Ectodermal cell (in vitro differentiated cells): ENCODE measurements around the gene C2CD5.
A peak's percentile ranks its signal among the peaks of the same experiment; 100 is the strongest.
"Not testable (repeated sequence)": the region's sequence is repeated elsewhere in the genome, so short reads cannot be mapped to it uniquely, and the experiment has no call there.

Experiments
- H3K27ac ChIP-seq: 2 replicates; pipeline ENCODE4 v1.7.0; 2013; ENCODE audit warnings: mild to moderate bottlenecking, low read depth, low read length; ENCODE audit not compliant: insufficient read depth, poor library complexity, severe bottlenecking
- H3K27me3 ChIP-seq: 2 replicates; pipeline ENCODE4 v1.7.0; 2013; ENCODE audit warnings: mild to moderate bottlenecking, low read length; ENCODE audit not compliant: insufficient read depth, control insufficient read depth, poor library complexity, severe bottlenecking
- H3K36me3 ChIP-seq: one replicate; pipeline ENCODE4 v1.7.0; 2013; ENCODE audit warnings: low read length; ENCODE audit not compliant: control insufficient read depth, insufficient read depth
- H3K4me1 ChIP-seq: one replicate; pipeline ENCODE4 v1.7.0; 2013; ENCODE audit warnings: low read length; ENCODE audit not compliant: control insufficient read depth, insufficient read depth
- H3K4me3 ChIP-seq: 2 replicates; pipeline ENCODE4 v1.7.0; 2013; ENCODE audit warnings: low read depth, low read length, control low read depth; ENCODE audit not compliant: insufficient read depth
- H3K9me3 ChIP-seq: 2 replicates; pipeline ENCODE4 v1.7.0; 2013; ENCODE audit warnings: mild to moderate bottlenecking, low read length, moderate library complexity; ENCODE audit not compliant: control insufficient read depth
- WGBS, 2 experiments: methylation state at CpG; one replicate each; pipeline ENCODE4 v1.1.7; 2013; ENCODE audit warnings: missing lambda C conversion rate in 2 of 2; 5-methylcytosine and 5-hydroxymethylcytosine counted together

Gene C2CD5

DNA sequence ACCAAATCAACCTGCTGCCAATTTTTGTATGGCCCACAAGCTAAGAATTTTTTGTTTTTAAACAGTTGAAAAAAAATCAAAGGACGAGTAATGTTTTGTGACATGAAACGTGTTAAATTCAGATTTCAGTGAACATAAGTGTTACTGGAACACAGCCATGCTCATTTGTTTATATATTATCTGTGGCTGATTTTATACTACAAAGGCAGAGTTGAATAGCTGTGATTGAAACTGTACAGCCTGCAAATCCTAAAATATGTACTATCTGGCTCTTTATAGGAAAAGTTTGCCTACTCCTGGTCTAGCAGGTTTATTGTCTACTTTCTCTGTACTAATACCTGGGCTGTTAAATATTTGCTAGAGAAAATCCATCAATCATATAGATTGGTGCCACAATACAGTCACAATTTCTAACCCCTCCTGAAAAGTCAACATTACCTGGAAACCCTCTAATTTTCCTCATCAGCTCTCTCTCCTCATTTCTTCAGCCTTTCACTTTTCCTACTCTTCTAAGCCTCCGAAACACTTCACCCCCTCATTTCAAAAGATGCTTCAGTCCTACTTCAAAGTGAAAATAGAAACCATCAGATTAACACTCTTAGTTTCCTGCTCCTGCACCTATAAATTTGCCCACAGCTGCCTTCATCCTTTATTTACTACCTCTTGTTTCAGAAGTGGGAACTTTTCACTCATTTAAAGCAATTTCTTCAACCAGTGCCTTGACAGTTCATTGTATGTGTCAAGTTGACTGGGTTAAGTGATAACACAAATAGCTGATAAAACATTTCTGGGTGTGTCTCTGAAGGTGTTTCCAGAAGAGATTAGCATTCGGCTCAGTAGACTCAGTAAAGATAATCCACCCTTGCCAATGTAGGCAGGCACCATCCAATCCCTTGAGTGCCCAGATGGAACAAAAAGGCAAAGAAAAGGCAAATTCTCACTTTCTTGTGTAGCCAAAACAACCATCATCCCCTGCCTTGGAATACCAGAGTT lies 18.0 kb upstream of the C2CD5 start:
- H3K4me1 ChIP-seq = no peaks in the 10 kb centered on the region
- no peak overlapping the region for H3K4me3 ChIP-seq
- no peaks in the 10 kb centered on the region for H3K9me3 ChIP-seq
- WGBS, 2 experiments = 94 to 97% methylated on average over 4 of the region's 4 CpGs
- no peaks in the 10 kb centered on the region for H3K36me3 ChIP-seq
- H3K27ac ChIP-seq = no peak overlapping the region
- no peaks in the 10 kb centered on the region for H3K27me3 ChIP-seq

DNA sequence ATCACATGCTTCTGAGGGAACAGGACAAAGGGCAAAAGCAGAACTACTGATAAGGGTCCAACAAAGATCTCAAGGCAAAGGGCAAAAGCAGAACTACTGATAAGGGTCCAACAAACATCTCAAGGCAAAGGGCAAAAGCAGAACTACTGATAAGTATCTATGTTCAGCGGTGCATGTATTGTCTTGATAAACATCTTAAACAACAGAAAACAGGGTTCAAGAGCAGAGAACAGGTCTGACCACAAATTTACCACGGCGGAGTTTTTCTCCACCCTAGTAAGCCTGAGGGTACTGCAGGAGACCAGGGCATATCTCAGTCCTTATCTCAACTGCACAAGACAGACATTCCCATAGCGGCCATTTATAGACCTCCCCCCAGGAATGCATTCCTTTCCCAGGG lies 10.4 kb upstream of the C2CD5 start:
- H3K27ac ChIP-seq, H3K36me3 ChIP-seq, H3K4me3 ChIP-seq, H3K9me3 ChIP-seq, H3K4me1 ChIP-seq, H3K27me3 ChIP-seq: not testable (repeated sequence)
- 92 to 93% methylated on average over 3 to 4 of the region's 4 CpGs for WGBS, 2 experiments

- no peak overlapping the region for H3K27ac ChIP-seq
- no peaks in the 10 kb centered on the region for H3K36me3 ChIP-seq
- H3K4me1 ChIP-seq = no peaks in the 10 kb centered on the region
- no peaks in the 10 kb centered on the region for H3K9me3 ChIP-seq
- H3K27me3 ChIP-seq = no peaks in the 10 kb centered on the region
- H3K4me3 ChIP-seq = no peak overlapping the region
These were observed 7.3 kb upstream of the C2CD5 start for GRCh38 chr12:22551624-22552023.

- Histone ChIP-seq H3K27me3 (no peaks in the 10 kb centered on the region), H3K9me3 (no peaks in the 10 kb centered on the region), H3K36me3 (no peaks in the 10 kb centered on the region), H3K4me3 (peak overlapping the region; percentile 93), H3K27ac (no peak overlapping the region), H3K4me1 (peaks cover 5% of the 10 kb centered on the region)
- 94 to 96% methylated on average over 6 of the region's 6 CpGs for WGBS, 2 experiments
These were observed 913 bp upstream of the C2CD5 start for GRCh38 chr12:22545255-22545654.

DNA sequence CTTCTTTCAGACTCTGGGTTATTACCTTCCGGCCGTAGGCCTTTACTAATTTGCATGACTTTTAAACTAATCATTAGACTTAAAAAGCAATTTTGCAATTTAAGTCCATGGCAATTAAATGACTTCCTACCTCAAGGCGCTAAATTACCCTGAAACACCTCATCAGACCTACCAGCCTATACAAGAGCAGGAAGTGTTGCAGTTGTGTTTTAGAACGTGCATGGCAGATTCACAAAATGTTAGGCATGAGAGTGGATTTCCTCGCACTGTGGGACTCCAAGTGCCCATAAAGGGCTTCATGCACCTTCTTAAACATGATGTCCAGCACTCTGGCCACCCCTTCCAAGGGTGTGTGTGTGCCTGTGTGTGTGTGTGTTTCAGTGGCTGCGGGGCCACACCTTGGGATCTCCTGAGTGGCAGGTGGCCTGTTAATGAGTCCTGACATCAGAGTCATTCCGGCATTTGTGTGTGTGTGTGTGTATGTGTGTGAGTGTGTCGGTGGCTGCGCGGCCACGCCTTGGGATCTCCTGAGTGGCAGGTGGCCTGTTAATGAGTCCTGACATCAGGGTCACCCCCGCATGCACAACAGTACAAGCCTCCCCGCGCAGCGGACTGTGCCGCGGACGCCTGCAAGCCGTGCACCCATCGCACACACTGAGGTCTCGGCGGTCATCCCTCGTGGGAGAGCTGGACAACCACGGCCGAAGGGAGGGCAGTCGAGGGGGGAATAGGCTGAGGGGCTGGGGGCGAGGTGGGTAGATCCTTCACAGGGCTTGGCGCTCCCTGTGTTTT lies 900 bp downstream of the C2CD5 start:
- Histone ChIP-seq H3K9me3 (no peaks in the 10 kb centered on the region), H3K27me3 (no peaks in the 10 kb centered on the region), H3K27ac (peak overlapping the region; percentile 40), H3K36me3 (no peaks in the 10 kb centered on the region), H3K4me1 (peaks cover 5% of the 10 kb centered on the region), H3K4me3 (peak overlapping the region; percentile 93)
- 14 to 16% methylated on average over 28 of the region's 28 CpGs for WGBS, 2 experiments

GRCh38 chr12:22541496-22542155 lies 2.7 kb downstream of the C2CD5 start:
- WGBS, 2 experiments = 91 to 96% methylated on average over 5 of the region's 5 CpGs
- Histone ChIP-seq H3K9me3 (no peaks in the 10 kb centered on the region), H3K27me3 (no peaks in the 10 kb centered on the region), H3K36me3 (no peaks in the 10 kb centered on the region), H3K4me1 (peaks cover 5% of the 10 kb centered on the region), H3K4me3 (no peak overlapping the region), H3K27ac (no peak overlapping the region)

GRCh38 chr12:22539055-22539454 lies 5.3 kb downstream of the C2CD5 start:
- H3K27ac ChIP-seq = no peak overlapping the region
- H3K4me1 ChIP-seq = peaks cover 5% of the 10 kb centered on the region
- H3K27me3 ChIP-seq = no peaks in the 10 kb centered on the region
- H3K36me3 ChIP-seq = no peaks in the 10 kb centered on the region
- H3K9me3 ChIP-seq = no peaks in the 10 kb centered on the region
- no peak overlapping the region for H3K4me3 ChIP-seq

GRCh38 chr12:22538311-22538710 lies 6.0 kb downstream of the C2CD5 start:
- no peak overlapping the region for H3K4me3 ChIP-seq
- H3K4me1 ChIP-seq = peaks cover 5% of the 10 kb centered on the region
- 89 to 94% methylated on average over 4 of the region's 4 CpGs for WGBS, 2 experiments
- H3K27me3 ChIP-seq = no peaks in the 10 kb centered on the region
- H3K9me3 ChIP-seq = no peaks in the 10 kb centered on the region
- H3K36me3 ChIP-seq = no peaks in the 10 kb centered on the region
- no peak overlapping the region for H3K27ac ChIP-seq

- 92 to 96% methylated on average over 2 to 3 of the region's 3 CpGs for WGBS, 2 experiments
- no peak overlapping the region for H3K4me3 ChIP-seq
- H3K27ac ChIP-seq = no peak overlapping the region
- no peaks in the 10 kb centered on the region for H3K9me3 ChIP-seq
- H3K36me3 ChIP-seq = peaks cover 12% of the 10 kb centered on the region
- H3K4me1 ChIP-seq = no peaks in the 10 kb centered on the region
- H3K27me3 ChIP-seq = no peaks in the 10 kb centered on the region
These were observed 7.3 kb downstream of the C2CD5 start for GRCh38 chr12:22536971-22537544.
